HG02623 (cell line): ENCODE measurements around the gene PTK6.
"Not testable (repeated sequence)": the region's sequence is repeated elsewhere in the genome, so short reads cannot be mapped to it uniquely, and the experiment has no call there.

ENCODE experiments used
- ATAC-seq: cut with Tn5 transposase; IDR thresholded peaks from one replicate; pipeline ENCODE4 v1.9.1; 2021; ENCODE audit warnings: moderate library complexity; ENCODE audit not compliant: unreplicated experiment

The PTK6 gene

DNA sequence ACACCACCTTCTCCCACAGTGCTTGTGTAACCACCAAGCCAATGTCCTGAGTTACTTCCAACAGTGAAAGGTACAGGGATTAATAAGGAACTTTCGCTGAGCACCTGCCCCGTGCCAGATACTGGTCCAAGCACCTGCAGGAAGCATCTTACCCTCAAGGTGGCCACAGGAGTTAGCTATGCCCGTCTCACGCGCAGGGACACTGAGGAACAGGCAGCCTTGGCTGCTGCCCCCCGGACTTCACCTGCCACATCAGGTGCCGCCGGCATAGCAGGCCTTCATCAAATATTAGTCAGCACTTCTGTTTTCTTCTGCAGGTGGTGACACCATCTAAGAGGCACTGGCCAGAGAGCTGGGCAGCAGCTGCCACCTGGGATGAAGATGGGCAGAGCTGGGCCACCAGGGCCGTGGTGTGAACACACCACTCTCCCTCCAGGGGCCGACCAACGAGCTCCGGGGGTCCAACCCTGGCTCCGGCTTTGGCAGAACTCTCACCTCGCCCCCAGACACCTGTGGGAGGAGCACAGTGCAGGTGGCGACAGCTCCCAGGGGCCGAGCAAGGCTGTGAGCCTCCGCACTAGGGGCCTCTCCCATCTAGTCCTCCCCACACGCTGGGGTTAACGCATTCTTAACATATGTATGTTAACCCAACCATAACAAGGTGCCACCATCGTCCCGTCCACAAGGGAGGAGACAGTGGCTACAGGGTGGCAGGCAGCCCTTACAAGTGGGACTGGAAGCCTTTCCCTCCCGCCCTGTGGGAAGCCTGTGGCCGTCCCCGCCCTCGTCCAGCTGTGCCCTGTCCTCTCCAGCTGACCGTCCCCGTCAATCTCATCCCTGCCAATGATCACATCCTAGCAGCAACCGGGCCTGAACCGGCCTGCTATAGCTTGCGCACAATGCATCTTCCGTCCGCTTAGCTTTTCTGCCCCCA lies 19.5 kb downstream of the PTK6 start:
- no peak for ATAC-seq

- ATAC-seq: not testable (repeated sequence)
Observed at GRCh38 chr20:63514520-63514919, 22.7 kb downstream of the PTK6 start.

GRCh38 chr20:63513207-63513606 lies 24.0 kb downstream of the PTK6 start:
- ATAC-seq: no peak

DNA sequence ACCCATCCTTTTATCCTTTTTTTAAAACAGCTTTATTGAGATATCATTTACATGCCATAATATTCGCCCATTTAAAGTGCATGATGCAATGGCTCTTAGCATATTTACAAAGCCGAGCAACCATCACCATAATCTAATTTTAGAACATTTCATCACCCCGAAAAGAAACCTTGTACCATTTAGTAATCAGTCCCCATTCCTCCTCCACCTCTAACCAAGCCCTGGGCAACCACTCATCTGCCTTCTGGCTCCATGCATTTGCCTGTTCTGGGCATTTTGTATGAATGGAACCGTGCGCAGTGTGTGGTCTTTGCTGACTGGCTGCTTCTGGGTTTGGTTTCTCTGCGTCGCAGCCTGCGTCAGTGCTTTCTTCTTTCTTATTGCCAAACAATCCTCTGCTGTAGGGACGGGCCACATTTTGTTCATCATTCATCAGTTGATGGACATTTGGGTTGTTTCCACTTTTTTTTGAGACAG lies 28.1 kb downstream of the PTK6 start:
- no peak for ATAC-seq

GRCh38 chr20:63508072-63508768 lies 29.0 kb downstream of the PTK6 start:
- ATAC-seq: no peak

DNA sequence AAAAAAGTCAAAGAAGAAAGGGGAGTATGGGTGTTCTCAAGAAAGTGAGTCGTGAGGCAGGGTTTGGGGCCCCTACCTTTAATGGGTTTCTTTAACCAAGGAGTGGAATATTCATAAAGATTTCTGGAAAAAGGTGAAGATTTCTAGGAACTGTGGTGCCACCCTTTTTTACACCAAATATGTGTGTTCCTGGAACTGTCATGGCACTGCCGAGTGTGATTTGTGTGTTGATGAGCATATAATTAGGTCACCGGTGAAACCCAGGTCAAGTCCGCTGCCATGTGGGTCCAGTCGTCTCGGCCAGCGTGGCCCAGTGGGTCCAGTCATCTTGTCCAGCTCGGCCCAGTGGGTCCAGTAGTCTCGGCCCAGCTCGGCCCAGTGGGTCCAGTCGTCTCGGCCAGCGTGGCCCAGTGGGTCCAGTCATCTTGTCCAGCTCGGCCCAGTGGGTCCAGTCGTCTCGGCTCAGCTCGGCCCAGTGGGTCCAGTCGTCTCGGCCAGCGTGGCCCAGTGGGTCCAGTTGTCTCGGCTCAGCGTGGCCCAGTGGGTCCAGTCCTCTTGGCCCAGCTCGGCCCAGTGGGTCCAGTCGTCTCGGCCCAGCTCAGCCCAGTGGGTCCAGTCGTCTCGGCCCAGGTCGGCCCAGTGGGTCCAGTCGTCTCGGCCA lies 30.0 kb downstream of the PTK6 start:
- no peak for ATAC-seq

- ATAC-seq: no peak
Observed at GRCh38 chr20:63505723-63506122, 31.5 kb downstream of the PTK6 start.

DNA sequence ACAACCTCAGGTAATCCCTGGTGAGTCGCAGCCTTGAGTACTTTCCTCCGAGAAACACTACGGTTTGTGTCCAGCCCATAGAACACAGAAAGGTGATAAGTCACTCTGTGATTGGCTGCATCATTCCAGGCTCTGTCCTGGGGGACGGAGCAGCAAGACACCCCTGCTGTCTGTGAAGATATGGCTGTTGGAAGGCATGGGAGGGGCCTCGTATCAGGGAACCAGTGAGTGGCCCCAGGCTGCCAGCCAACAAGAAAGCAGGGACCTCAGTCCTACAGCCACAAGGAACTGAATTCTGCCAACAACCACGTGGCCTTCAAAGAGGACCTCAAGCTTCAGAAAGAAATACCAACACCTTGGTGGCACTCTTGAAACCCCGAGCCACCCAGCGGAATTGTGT lies 31.9 kb downstream of the PTK6 start:
- no peak for ATAC-seq

DNA sequence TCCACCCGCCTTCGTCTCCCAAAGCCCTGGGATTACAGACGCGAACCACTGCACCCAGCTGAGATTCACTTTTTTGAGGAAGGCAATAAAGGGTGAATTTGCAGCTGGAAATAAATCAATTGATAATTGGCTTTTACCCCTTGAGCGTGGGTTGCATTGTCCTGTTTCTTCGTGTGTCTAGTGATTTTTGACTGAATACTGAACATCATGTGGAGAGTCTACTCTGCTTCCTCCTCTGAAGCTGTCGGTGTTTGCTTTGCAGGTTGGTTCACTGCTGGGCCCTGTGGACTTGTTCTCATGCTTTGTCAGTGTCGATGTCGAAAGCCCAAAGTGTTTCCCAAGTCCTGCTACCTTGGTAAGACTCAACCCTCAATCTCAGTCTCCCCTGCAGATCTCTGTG lies 32.5 kb downstream of the PTK6 start:
- no peak for ATAC-seq

- no peak for ATAC-seq
Observed at GRCh38 chr20:63503524-63503923, 33.7 kb downstream of the PTK6 start.

DNA sequence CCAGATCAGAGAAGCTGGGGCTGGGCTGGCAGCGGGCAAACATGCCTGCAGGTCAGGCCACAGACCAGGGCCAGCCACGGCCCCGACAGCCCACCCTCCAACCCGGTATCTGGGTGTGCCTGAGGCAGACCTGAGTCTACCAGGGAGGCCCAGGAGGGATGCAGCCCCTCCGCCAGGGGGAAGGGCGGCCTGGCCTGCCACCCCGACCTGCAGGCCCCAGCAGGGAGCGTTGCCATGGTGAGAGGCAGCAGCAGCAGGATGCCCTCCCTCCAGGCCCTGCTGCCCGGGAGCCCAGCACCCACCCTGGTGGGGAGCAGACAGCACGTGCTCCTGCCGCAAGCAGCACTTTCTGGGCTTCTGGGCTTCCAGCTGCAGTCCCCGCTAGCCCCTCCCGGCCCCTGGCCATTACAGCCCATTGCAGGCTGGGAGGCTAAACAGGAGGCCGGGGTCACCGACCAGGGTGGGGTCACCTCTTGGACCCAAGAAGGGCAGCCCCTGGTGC lies 34.5 kb downstream of the PTK6 start:
- no peak for ATAC-seq

DNA sequence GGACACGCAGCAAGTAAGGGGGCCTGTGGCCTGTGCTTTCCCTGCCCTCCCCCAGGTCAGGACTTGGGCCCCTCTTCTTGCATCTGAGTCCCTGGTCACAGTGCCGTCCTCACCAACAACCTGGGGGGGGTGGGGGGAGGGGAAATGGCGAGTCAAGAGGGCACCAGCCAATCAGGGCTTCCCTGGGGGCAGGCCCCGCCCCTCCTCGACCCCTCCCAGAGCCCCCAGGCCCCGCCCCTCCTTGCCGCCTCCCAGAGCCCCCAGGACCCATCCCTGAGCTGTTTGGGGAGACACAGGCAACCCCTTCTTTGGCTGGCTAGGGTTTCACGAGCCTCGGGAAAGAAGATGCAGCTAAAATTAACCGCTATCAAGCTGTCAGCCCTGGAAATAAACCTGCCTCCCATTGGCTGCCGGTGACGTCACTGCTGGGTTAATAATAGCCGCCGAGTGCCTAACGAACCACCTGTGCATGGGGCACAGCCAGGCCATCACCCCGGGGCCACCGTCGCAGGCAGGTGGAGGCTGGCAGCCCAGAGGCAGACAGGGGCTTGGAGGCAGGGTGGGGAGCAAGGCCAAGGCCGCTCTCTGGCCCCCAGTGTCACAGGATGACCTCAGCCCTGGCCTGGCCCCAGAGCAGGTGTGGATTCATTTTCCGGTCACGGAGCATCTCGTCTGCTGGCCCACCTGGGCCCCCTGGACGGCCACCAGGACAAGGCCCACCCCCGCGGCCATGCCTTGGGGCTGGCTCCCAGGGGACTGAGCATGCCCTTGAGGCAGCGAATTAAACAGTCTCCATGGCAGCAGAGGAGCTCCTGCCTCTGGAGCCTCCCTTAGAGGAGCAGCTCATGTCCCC lies 35.1 kb downstream of the PTK6 start:
- ATAC-seq: no peak

GRCh38 chr20:63500902-63501817 lies 36.0 kb downstream of the PTK6 start:
- no peak for ATAC-seq

DNA sequence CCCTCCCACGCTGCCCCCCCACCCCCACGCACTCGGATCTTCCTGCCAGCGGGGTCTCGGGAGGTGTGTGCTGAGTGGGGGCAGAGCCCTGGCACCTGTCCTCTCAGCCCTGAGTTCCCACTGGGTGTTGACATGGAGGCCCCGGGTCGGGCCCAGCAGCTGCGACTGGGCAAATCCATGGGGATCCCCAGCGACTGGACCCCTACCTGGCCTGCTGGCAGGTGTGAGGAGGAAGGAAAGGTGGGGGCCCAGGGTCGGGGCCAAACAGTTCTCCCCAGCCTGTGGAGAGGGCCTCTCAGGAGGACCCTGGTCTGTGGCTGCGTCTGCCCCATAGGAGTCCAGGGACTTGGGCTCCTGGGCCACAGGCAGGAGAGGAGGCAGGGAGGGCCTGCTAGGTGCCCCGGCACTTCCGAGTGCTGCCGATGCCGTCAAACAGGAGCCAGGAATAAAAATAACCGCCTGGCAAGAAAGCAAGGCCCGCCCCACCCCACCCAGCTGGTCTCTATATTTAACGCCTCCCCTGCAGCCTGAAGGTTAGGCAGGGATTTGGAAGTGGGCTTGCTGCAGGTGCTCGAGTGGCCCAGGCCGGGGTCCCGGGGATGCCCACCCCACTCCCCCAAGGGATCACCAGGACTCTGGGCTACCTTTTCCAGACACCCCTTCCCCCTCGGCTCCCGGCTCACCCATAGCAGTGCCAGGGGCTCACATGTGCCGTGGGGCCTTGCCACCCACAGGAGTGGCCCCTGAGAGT lies 36.9 kb downstream of the PTK6 start:
- ATAC-seq: no peak

DNA sequence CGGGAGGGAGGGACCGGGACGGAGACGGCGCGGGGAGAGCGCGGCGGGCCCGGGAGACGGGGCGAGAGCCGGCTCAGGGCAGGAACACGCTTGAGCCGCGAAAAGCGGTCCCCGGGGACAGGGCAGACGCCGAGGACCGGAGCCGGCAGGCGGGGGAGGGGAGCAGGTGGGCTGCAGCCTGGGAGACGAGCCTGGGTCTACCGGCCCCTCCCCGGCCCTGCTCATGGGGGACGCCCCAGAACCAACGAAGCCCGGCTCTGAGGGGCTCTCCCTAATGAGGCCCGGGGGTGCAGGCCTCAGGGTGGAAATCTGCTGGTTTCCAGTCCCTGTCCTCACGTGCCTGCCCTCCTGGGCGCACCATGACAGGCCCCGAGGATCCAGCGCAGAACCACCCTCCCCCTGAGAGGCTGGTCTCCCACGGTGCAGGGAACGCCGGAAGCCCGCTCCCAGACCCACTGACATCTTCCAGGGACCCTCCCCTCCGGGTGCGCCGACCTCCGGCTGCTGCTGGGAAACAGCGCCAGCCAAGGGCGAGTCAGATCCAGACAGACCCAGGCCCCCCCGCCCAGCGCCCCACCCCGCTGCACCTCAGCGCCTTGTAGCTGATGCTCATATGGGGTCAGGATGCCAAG lies 37.7 kb downstream of the PTK6 start:
- no peak for ATAC-seq

DNA sequence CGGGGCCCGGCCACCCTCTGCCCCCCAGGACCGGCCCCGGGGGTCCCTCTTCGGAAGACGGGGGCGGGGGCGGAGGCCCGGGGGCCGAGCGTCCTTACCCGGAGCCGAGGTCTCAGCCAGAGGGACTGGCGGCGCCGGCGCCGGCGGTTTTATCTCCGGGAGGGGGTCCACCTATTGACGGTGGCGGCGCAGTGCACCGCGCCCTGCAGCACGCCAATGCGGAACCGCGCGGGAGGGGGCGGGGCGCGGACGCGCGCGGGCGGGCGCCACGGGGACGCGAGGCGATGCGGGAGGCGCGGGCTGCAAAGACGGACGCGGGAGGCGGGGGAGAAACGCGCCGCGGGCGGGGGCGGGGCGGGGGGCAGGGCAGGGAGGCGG lies 38.2 kb downstream of the PTK6 start, which contains the start of gene EEF1A2:
Gene EEF1A2, minus strand, starts transcription at position 124 of the 378 bp plus-strand sequence. CDS start 1,320 bp downstream, outside the sequence.
- no peak for ATAC-seq

- no peak for ATAC-seq
Observed at GRCh38 chr20:63497946-63498935, 38.9 kb downstream of the PTK6 start.
